ENCODE results near the gene CD52.

GRCh38 chr1:26367441-26367840, 49.7 kb downstream of the CD52 start:
- TF ChIP-seq CTCF (IDR thresholded peaks at IDR 0.05) (no peak), POLR2A (IDR thresholded peaks at IDR 0.05) (no peak)

All from adrenal gland (tissue), 5 donors.